IPS-11a (cell line): ENCODE data around the gene GABBR2.

Experiments used
- H3K4me3 ChIP-seq: one replicate; pipeline ENCODE4 v1.5.1; 2013; ENCODE audit warnings: low read depth, low read length, control low read depth

Gene GABBR2

DNA sequence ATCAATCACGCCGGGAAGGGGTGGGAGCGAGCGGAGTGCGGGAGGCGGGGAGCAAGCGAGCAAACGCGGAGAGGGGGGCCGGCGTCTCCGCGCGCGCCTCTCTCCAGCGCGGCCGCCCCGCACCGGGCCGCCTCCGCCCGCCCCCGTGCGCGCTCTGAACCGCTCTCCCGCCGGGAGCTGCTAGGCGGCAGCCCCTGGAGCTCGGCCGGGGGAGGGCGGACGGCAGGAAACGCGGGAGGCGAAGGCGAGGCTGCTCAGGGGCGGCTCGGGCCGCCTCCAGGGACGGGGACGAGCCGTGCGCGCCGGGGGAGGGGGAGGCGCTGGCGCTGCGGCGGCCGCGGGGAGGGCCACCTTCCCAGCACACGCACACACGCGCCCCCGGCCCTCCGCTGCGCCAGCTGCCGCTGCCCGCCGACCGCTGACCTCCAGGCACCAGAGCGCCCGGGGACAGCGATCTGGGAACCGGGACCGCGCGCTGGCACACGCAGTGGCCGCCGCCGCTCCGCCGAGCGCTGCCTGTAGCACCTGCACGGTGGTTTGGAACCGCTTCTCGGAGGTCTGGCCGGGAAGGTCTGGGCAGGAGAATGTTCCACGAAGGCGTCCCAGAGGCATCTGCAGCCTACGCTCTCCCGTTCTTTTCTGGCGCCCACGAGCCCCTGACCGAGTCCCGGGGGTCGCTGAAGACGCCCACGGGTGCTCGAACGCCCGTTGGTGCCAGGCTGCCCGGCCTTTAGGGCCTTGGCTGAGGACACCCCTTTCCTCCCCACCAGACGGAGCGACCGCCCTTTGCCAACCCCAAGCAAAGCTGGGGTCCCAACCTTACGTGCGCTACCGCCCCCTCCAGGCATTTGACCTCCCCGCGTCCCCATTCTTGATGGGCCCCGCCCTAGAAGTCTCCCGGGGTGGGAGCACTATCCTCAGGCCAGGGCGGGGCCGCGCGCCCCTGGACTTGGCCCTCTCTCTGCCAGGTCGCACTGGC is at the start of gene GABBR2:
Gene GABBR2 (minus strand): TSS at position 3 of the 979 bp plus-strand sequence. CDS start 198 bp downstream, outside the sequence.
- H3K4me3 ChIP-seq, result peak within 1 kb of the TSS; percentile 35

DNA sequence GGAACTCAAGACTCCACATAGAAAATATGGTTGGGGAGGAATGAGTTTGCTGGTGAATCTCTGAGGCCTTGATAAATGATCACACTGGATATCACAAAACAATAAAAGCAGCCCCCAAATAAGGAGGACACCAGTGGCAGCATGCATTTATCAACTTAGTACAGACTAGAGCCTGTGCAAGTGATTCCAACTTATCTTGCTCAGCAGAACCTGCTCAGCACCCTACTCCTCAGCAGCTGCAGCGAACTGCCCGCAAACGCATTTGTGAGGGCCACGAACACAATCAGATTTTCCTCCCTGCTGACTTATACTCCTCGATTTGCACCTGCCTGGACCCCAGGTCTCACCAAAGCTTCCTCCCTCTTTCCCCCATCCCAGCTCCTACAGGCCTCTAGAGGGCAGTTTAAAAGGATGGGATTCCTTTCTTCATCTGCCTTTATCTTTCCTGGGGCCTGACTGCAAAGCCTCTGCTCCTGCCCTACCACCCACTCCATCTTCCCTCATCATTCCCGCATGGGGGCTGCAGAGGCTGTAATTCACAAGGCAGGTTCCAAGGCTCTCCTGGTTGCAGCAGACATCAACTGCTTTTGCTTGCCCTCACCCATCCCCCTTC is 46.4 kb upstream of the GABBR2 start:
- H3K4me3 ChIP-seq, result no peak overlapping the region

DNA sequence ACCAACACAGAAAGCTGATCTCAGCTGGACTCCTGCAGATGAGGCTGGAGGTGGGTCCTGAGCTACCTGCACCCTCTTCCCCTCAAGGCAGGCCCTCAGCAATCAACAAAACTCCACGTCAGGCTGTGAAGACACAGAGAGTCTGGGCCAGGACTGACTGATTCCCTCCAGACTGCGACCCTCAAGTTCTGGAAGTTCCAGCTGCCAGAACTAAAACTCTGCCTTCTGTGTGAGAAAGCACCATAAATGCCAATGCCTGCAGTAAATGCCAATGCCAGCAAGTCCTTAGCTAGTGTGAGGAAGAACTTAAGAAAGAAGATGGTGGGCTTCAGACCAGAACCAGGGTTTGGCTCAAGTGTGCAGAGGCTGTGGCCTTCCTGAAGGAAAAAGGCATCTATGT is 42.5 kb upstream of the GABBR2 start:
- H3K4me3 ChIP-seq, result no peak overlapping the region

DNA sequence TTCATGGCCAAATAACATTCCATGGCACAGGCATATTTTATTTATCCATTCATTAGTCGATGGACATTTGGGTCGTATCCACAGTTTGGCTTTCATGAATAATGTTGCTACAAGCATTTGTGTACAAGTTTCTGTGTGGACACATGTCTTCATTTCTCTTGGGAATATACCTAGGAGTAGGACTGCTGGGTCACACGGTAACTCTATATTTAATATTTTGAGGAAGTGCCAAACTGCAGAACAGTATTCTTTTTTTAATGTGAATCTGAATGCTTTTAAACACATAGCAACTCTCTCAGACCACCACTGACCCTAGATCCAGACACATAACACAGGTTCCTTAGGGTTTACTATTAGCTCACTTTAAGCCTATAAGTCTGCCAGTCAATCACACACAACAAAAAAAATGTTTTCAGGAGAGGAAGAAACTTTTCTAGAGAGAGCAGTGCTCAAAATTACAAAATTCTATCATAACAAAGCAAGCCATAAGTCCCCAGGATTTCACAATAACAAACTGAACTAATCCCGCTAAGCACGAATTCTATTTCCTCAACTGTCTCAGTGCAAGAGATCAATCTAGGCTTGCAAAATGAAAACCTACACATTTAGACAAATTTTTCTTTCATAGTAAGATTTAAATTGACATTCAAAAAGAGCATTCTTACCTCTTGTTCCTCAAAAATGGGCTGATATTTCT is 41.8 kb upstream of the GABBR2 start:
- H3K4me3 ChIP-seq, result no peak overlapping the region

DNA sequence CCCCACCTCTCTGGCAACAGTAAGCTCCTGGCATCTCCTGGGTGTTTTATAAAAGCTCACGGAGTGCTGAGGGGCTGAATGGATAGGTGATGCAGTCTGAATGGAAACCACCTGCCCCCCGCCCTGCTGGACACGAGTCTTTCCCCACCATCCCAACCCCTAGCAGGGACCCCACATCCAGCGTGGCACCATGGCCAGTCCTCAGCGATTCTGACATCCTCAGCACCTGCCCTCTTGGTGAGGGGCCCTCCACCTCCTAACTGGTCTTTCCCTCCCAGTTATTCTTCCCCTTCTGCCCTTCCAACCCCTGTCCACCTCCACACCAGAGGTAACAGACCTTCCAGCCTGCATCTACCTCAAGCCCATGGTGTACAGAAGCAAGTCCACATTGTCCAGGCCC is 38.7 kb upstream of the GABBR2 start:
- H3K4me3 ChIP-seq, result no peak overlapping the region

DNA sequence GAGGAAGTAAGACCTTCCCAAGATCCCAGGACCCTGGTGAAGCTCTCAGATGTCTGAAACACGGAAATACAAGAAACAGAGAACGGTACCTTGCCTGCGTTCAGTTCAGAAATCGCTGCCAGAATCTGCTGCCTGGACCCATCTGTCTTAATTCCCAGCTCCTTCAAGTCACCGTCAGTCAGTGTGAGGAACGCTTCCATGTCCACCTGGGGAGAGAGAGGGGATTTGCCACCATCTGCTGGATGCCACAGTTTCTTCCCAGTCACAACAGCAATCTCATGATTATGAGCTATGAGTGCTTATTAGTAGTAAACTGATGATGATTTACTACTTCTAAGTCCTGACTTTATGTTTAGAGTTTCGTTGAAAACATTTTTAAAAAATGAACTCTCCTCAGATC is 36.7 kb upstream of the GABBR2 start:
- no peak overlapping the region for H3K4me3 ChIP-seq

DNA sequence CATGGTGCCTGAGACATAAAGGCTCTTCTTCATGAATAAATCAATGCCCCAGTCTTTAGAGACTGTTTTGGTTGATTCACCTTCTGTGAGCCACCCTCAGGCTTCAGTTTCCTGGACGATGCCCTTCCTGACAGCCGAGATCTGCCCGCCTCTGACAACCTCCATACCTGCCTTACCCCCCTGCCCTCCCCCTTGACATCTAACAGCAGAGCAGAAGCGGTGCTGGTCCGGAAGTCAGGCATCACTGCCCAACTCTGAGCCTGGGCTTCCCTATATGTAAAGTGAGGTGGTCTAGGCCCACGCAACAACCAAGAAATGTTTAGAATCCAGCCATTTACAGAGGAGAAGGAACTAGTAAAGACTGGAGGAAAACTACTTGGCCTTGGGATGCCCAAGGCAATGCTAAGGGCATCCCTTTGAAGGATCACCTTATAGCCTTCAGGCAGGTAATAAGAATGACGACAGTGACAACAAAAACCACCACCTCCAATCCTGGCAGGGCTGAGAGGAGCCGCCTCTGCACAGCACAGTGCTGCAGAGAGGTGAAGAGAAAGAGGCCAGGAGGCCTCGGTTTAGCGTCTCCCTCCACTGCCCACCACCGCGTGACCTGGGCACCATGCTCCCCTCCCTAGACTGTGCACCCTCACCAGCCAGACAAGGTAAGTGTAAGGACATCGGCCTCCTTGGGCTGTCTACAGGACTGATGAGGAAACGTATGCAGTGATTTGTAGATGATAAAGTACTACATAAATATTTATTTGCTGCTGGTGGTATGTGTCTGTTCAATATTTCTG is 35.3 kb upstream of the GABBR2 start:
- no peak overlapping the region for H3K4me3 ChIP-seq

DNA sequence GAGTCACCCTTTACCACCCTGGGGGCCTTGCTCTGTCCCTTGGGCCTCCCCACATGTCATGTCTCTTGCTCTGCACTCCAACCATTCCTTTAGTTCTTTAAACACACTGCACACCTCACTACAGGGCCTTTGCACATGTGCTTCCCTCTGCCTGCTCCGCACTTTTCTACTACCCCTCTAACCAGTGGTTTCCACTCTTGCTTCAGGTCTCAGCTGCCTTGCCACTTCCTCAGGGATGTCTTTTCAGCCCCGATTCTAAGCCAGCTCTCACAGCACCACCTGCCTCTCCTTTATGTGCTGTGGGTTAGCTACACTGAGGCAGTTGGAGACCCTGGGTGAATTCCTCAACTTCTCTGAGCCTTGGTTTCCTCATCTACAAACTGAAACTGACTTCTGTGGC is 34.6 kb upstream of the GABBR2 start:
- no peak overlapping the region for H3K4me3 ChIP-seq

DNA sequence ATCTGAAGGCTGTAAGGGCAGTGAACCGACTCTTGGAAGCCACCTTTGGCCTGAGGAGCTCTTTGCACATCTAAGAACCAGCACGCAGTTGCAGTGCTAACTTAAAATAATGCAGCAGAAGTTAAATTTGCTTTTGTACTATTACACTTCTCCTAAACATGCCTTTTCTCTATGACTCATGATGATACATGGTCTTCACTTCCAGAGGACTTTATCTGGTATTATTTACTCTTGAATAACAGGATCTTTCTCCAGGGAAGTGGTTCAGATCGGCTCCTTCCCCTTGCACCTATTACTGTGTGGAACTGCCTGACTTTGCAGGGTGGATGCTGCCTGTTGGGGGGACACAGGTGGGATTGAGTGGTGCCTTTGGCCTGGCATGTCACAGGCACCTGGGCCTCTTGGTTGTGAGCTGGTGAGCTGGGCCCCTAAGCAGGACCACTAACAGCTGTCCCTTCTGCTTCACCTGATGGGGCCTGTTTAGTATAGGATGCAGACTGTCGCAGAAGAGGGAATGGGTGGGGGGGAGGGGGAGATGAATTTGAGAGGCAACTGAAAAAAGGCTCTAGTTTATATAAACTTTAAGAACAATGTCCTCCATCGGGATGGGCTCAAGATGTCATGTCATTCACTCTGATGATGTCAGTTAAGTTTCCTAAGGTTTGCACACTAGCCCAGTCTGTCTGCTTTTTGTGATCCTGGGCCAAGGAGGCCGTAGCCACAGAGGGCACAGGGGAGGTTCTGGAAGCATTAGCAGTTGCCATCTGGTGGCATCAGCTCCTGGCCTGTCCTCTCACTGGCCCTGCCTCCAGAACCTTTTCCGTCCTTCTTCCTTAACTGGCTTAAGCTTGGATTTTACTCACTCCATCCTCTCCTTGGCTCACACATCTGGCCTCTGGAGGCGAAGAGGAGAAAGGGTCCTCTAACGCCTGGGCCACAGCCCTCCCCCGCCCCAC is 33.9 kb upstream of the GABBR2 start:
- no peak overlapping the region for H3K4me3 ChIP-seq

DNA sequence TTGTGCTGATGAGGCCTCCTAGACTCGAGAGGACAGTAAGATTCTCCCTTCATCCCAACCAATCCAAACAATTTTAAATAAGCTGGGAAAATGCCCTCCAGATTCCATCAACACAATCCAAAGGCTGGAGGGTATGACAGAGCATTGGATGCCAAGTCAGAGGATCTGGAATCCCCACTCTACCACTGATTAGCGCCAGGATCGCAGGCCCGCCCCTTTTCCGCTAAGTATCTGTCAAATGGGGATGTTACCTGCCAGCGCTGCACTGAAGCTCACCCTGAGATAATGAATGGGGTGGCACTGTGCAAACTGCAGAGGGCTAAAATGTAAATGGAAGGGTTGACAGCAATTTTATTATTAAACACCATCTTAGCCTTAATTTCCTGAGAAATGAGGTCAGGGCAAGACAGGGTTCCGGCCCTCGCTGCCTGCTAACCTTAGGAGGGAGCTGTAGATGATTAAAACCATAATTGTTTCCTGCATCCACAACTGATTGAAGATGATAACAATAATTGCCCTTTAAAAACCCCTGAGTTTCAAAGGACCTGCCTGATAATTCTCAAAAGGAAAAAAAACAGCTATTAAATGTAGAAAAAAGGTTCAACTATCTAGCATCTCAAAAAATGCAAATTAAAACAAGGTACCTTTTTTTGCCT is 31.6 kb upstream of the GABBR2 start:
- no peak overlapping the region for H3K4me3 ChIP-seq

DNA sequence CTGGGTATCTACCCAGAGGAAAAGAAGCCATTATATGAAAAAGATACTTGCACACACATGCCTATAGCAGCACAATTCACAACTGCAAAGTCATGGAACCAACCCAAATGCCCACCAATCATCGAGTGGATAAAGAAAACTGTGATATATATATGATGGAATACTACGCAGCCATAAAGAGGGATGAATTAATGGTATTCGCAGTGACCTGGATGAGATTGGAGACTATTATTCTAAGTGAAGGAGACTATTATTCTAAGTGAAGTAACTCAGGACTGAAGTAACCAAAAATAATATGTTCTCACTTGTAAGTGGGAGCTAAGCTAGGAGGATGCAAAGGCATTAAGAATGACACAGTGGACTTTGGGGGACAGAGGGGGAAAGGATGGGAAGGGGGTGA is 30.0 kb upstream of the GABBR2 start:
- no peak overlapping the region for H3K4me3 ChIP-seq

DNA sequence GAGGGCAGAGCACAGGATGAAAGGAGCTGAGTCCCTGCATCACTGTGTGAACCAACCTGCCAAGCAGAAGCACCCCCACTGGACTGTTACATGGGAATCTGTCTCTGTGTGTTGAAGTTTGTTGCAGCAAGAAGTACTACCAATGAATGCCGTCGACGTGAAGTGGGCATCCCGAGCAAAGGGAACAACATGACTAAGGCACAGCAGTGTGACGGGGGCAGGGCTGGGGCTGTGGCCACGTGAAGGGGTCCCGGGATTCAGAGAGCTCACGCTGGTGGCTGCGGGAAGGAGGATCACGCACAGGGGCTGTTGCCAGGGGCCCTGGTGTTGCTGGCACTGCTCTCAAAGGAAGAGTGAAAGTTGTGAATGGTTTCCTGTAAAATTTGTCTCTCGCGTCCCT is 27.5 kb upstream of the GABBR2 start:
- H3K4me3 ChIP-seq, result no peak overlapping the region

DNA sequence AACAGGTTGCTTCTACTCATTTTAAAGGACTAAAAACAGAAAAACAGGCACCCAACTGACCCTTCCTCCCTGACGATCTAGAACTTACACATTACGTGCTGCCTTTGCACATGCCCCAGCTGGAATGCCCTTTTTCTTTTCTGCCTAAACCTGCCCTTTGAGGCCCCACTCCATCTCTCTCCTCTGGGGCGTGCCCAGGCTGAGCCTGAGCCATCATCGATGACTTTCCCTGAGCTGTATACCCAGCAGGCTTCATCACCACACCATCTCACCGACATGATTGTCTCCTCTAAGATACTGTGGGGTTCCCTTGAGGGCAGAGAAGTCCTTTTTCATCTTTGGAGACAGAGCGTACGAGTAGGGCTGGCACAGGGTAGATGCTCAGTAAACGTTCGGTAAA is 24.1 kb upstream of the GABBR2 start:
- no peak overlapping the region for H3K4me3 ChIP-seq

DNA sequence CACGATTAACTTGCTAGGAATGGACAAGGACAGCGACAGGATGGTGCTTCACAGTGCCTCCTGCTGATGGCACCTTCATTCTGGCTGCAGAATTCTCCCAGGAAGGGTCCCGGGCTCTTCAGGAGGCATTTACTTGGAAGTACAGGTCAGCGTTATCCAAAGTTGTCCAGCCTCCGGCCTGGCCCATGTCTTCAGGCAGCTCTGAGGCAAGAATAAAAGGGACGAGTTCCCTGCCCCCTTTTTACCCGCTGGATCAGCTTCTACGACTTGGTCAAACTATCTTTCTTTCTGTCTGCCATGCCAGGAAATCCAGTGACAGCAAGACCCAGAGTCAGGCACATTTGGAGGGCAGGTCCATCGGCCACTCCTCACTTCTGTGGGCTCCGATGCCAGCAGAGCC is 23.4 kb upstream of the GABBR2 start:
- H3K4me3 ChIP-seq, result no peak overlapping the region

DNA sequence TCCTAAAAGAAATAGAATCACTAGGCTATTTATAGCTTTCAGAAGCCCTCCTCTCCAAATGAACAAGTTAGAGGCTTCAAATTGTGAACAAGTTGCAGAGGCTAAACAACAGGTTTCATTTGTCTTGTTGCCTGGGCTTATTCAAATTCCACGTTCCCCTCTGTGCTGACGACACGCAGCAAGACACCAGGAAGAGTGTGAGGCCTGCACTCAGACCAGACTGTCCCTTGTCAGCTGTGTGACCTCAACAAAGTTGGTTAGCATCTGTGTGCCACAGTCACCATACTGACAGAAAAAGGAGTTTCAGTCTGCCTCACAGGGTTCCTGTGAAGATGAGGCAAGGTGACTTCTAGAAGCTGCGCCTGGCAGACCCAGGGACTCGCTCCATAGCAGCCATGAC is 22.1 kb upstream of the GABBR2 start:
- H3K4me3 ChIP-seq, result no peak overlapping the region

DNA sequence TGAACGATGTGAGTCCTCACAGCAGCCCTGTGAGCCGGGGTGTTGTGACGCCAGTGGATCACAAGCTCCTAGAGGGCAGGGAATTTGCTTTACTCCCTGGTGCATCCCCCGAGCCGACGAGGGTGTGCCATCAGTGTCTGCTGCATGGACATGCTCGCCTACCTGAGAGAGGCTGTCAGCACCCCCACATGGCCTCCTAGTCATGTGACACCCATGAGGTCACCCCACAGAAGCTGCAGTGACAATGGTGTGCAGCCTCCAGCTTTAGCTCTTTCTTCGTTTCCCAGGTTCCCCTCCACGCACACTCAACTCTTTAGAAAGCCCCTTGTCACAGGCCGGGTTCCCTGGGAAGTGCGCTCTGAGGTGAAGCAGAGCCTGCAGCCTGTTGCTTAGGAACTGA is 19.8 kb upstream of the GABBR2 start:
- H3K4me3 ChIP-seq, result no peak overlapping the region

DNA sequence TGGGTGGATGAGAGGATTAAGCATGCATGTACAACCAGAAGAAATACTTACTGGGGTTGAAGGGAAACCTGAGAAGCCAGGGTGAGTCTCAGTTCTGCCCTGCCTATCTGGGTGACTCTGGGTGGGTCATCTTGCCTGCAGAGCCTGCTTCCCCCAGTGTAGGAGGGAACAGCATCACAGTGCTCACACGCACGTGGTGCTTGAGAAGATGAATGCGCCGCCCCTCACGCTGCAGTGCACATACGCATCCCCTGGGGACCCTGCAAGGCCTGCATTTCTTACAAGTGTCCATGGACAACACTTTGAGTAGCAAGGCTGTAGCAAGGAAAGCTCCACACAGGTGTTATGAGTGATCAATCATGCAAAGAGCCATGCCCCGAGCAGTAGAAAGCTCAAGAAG is 18.7 kb upstream of the GABBR2 start:
- H3K4me3 ChIP-seq, result no peak overlapping the region

DNA sequence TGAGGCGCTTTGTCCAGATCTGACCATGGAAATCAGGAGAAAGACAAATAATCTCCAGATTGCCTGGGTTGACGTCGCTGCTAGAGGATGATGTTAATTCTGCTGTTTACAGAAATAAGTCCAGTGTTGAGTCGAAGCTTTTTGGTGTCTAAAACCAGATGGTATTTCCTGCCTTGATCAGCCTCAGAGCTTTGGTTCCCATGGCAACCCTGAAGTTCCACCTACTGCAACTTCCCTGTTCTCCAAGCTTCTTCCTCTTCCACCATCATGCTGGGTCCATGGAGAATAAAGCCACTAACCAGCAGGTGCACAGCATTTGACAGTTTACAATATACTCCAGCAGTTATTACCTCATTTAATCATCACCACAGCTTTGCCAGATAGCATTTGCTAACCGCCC is 18.0 kb upstream of the GABBR2 start:
- no peak overlapping the region for H3K4me3 ChIP-seq

DNA sequence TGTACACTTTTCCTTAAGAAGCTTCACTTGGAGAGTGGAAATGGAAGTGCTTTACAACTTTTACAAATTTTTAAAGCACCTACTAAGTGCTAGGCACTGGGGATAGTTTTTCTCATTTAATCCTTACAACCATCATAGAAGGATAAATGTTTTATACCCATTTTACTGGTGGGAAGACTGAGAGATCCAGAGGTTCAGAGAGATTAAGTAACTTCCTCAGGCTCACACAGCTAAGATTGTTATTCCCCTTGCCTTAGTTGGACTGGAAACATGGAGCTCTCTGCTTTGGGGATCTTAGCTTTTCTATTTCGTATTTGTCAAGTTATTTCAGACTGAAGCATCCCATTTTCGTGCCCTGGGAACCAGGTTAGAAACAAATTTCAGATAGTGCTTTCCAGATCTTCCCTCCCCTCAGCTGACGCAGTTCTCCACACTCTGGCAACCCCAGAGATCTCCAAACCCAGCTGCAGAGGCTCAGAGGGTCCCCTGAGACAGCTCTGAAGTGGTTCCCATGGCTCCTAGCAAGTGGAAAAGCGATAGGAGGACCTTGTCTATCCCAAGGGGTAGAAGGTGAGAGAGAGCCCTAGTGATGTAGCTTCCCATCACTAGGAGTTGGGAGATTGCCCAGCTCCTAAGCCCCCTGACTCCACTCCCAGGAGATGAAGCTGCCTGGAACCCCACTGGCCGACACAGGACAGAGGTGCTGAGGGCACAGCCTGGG is 16.2 kb upstream of the GABBR2 start:
- no peak overlapping the region for H3K4me3 ChIP-seq
